Epithelial cell of proximal tubule (primary cell): ENCODE results near the gene PELI2. TPM values are rescaled to one million over a fixed set of nuclear protein-coding genes. Genes with fewer than 3 reads are reported as not detected.
A peak's percentile ranks its signal among the peaks of the same experiment; 100 is the strongest.

Source experiments
- DNase-seq: peaks from one replicate; pipeline ENCODE4 v3.0.0-alpha.2; 2011; ENCODE audit warnings: low read depth
- H3K4me3 ChIP-seq: 2 replicates; pipeline ENCODE4 v1.5.1; 2011; ENCODE audit warnings: low read depth, mild to moderate bottlenecking, low read length
- CTCF ChIP-seq: conservative IDR thresholded peaks from 2 replicates; pipeline ENCODE4 v1.5.1; 2012; ENCODE audit warnings: low read depth, mild to moderate bottlenecking, low read length
- total RNA-seq: library from RNA; depleted of rRNA; stranded (reverse); fragments of >200 nt; gene quantifications from 2 replicates; pipeline ENCODE4 v1.2.3, GENCODE V29; 2015

PELI2 gene
- total RNA-seq, 1 donor from 2014 or later = 6.6 TPM

DNA sequence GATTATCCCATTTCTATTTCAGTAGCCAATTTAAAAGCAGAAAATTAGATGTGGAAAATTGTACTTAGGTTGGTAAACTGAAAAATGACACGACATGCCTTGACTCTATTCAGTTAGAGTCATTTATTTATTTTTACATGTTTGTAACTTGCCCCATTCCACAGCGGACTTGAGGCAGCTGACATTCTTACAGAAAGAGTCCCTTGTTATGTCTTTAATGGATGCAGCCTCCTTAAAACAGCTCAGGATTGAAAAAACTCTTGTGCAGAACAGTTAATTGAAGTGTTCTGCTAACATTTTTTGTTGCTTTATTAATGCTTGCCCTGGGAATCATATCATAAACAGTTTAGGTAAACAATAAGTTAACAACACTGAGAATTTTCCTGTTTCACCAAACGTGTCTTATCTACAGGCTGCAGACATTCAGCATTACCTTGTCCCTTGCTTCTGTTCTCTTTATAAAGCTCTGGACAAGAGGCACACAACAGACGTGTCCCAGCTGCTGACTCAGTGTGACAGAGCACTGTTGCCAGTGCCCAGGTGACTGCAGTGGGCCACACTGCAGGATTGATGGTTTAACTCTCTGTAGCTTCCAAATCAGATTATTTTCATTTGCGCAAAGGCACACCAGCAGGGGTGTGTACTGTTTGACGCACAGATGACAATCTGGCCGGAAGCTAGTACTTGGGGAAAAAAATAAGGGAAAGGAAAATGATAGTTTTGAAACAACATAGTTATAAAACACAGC, 101.6 kb downstream of the PELI2 start:
- no peak for TF ChIP-seq CTCF

DNA sequence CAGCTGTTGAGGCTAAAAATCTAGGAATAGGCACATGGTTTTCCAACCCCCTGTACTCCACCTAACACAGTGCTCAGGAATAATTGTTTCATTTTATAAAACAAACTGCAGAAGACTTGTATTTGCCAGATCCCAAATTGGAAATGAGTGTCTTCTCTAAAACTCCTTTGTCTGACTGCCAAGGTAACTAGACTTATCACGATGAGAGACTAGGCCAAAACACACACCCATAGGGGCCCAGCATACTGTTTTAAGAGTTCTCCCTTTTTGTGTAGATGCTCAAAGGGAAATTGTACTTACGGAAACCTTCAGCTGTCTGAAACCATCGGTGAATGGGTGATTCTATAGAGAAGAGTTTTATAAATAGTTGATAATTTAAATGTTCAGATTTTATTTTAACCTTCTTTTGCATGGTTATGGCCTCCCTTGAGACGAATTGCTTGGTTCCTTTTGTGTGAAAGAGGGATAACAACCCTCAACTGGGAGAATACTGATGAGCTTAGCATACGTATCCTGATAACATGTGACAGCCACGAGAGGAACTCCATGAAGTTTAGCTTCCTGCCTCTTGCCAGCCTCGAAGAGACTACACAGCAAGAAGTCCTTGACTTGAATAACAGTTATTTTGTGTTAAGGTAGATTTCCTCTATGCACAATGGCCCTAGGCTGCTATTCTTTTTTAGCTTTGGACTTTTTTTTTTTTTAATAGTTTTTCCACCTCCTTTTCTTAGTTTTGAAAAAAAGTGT, 103.3 kb downstream of the PELI2 start:
- DNase-seq = no peak
- TF ChIP-seq CTCF = no peak
- H3K4me3 ChIP-seq = no peak overlapping the region

More for the DNA sequence above, 101.6 kb downstream of the PELI2 start:
- no peak for DNase-seq
- no peak overlapping the region for H3K4me3 ChIP-seq

DNA sequence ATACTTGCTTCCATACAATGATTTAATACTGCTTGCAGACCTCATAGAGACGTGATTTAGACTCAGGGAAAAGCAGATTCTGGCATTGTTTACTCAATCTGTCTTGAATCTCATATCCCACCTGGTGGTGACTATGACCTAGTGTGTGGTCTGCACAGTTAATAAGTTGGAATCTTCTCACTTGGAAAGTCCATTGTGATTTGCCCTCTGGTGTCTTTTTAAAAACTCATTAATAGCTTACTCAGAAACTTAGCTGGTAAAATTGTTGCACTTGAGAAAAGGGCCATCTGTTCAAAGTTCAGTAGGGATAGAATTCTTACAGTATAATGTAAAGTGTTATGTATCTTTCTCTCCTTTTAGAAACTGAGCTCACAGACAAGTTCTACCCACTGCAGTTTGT, 106.0 kb downstream of the PELI2 start:
- DNase-seq = peak; percentile 47
- no peak overlapping the region for H3K4me3 ChIP-seq
- TF ChIP-seq CTCF = peak; percentile 49

- no peak overlapping the region for H3K4me3 ChIP-seq
- no peak for DNase-seq
- TF ChIP-seq CTCF = no peak
Measured at GRCh38 chr14:56224691-56225681, 106.8 kb downstream of the PELI2 start.

DNA sequence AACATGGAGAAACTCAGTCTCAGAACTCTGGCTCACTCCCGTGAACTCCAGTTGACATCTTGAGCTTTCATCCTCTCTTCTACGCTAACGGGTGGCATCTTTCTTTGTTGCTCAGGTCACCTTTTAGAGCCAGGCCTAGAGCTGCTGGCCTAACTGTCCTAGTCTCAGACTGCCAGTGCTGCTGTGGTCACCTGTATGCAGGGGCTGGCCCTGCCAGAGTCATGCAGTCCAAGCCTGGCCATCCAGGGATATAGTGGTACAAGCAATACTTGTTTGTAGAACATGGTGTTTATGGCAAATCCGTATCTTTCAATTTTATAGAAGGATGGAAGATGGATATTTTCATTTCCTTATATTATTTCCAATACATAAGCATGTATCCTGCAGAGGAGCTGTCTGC, 117.2 kb downstream of the PELI2 start:
- no peak overlapping the region for H3K4me3 ChIP-seq
- no peak for TF ChIP-seq CTCF
- no peak for DNase-seq

DNA sequence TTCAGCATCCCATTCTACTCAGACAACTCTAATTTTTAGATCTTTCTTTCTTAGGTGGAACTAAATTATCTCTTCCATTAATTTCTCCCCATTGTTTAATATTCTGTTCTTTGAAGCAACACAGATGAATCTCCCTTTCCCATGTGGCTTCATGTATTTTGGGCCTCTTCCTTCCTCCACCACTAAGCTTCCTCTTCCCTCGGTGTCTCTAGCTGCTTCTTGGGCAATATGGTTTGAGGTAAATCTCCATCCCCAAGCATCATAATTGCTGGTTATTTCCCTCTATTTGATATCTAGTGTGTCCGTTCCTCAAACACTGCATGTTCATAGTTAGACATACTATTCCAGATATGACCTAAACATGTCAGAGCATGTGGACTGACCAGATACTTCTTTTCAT, 119.2 kb downstream of the PELI2 start:
- no peak for TF ChIP-seq CTCF
- no peak overlapping the region for H3K4me3 ChIP-seq
- DNase-seq = no peak
